Smooth muscle cell (in vitro differentiated cells): ENCODE measurements around the gene PLA2R1. TPM values are rescaled to one million over a fixed set of nuclear protein-coding genes. Genes with fewer than 3 reads are reported as not detected.

Experiments used
- DNase-seq: peaks from one replicate; lab custom pipeline; 2025; ENCODE audit not compliant: unreplicated experiment; lab: John Stamatoyannopoulos, UW
- H2AFZ ChIP-seq: fragments of 200-600 bp; sonication (generic); 2 replicates; pipeline ENCODE4 v1.6.0; 2016; ENCODE audit warnings: antibody characterized with exemption, low read depth, mild to moderate bottlenecking
- H3F3A ChIP-seq: fragments of 200-600 bp; sonication (generic); 2 replicates; pipeline ENCODE4 v1.6.0; 2017; ENCODE audit warnings: antibody characterized with exemption, low read depth
- H3K27ac ChIP-seq: fragments of 200-600 bp; sonication (generic); 2 replicates; pipeline ENCODE4 v1.5.1; 2016; ENCODE audit warnings: low read depth, mild to moderate bottlenecking
- H3K27me3 ChIP-seq: fragments of 200-600 bp; sonication (generic); 2 replicates; pipeline ENCODE4 v1.6.1; 2016; ENCODE audit warnings: low read depth, mild to moderate bottlenecking
- H3K36me3 ChIP-seq: fragments of 200-600 bp; sonication (generic); 2 replicates; pipeline ENCODE4 v1.5.1; 2016; ENCODE audit warnings: low read depth
- H3K4me1 ChIP-seq: fragments of 200-600 bp; sonication (generic); 2 replicates; pipeline ENCODE4 v1.5.1; 2016; ENCODE audit warnings: low read depth
- H3K4me2 ChIP-seq: fragments of 200-600 bp; sonication (generic); 2 replicates; pipeline ENCODE4 v1.6.0; 2016; ENCODE audit warnings: mild to moderate bottlenecking
- H3K4me3 ChIP-seq: fragments of 200-600 bp; sonication (generic); 2 replicates; pipeline ENCODE4 v1.5.1; 2016; ENCODE audit warnings: mild to moderate bottlenecking
- H3K79me2 ChIP-seq: fragments of 200-600 bp; sonication (generic); 2 replicates; pipeline ENCODE4 v1.6.0; 2016; ENCODE audit warnings: low read depth, mild to moderate bottlenecking
- H3K9ac ChIP-seq: fragments of 200-600 bp; sonication (generic); 2 replicates; pipeline ENCODE4 v1.6.0; 2016; ENCODE audit warnings: low read depth
- H3K9me3 ChIP-seq: fragments of 200-600 bp; sonication (generic); replicated peaks from 2 replicates; pipeline ENCODE4 v1.5.1; 2016; ENCODE audit warnings: low read depth
- H4K20me1 ChIP-seq: fragments of 200-600 bp; sonication (generic); 2 replicates; pipeline ENCODE4 v1.6.0; 2016; ENCODE audit warnings: low read depth
- WGBS: methylation state at CpG from one replicate; pipeline ENCODE4 v1.1.7; 2016; ENCODE audit warnings: low lambda C conversion rate; 5-methylcytosine and 5-hydroxymethylcytosine counted together
- polyA plus RNA-seq: library from polyadenylated mRNA; unstranded; fragments of >200 nt; fragmentation: Nextera tagmentation; extraction: Ambion mirVana; gene quantifications from 2 replicates; pipeline ENCODE4 v1.2.1, GENCODE V29; 2016
- total RNA-seq: library from RNA; depleted of rRNA; stranded (reverse); fragments of >200 nt; gene quantifications from 2 replicates; pipeline ENCODE4 v1.2.3, GENCODE V29; 2014
- TF ChIP-seq, protein P1 (sequence below): fragments of 200-600 bp; sonication (generic); IDR thresholded peaks from 2 replicates; pipeline ENCODE4 v1.5.1; 2017; ENCODE audit warnings: borderline replicate concordance, mild to moderate bottlenecking, antibody characterized with exemption; ENCODE audit not compliant: insufficient read depth, poor library complexity, severe bottlenecking

Gene PLA2R1
- total and polyA plus RNA-seq, 2 experiments from 2014 or later = 4.8 to 7.3 TPM

- WGBS = 71% methylated on average over 3 of the region's 3 CpGs
- Histone ChIP-seq H3K27me3 (no peaks in the 10 kb centered on the region), H3K36me3 (no peaks in the 10 kb centered on the region), H3F3A (no peaks in the 10 kb centered on the region), H3K4me2 (no peak overlapping the region), H3K4me1 (no peaks in the 10 kb centered on the region), H3K4me3 (no peak overlapping the region), H3K9me3 (no peaks in the 10 kb centered on the region), H2AFZ (no peak overlapping the region), H3K9ac (no peak overlapping the region), H3K27ac (no peak overlapping the region), H4K20me1 (no peaks in the 10 kb centered on the region), H3K79me2 (no peaks in the 10 kb centered on the region)
- no peak for DNase-seq
- TF ChIP-seq, protein P1, sequence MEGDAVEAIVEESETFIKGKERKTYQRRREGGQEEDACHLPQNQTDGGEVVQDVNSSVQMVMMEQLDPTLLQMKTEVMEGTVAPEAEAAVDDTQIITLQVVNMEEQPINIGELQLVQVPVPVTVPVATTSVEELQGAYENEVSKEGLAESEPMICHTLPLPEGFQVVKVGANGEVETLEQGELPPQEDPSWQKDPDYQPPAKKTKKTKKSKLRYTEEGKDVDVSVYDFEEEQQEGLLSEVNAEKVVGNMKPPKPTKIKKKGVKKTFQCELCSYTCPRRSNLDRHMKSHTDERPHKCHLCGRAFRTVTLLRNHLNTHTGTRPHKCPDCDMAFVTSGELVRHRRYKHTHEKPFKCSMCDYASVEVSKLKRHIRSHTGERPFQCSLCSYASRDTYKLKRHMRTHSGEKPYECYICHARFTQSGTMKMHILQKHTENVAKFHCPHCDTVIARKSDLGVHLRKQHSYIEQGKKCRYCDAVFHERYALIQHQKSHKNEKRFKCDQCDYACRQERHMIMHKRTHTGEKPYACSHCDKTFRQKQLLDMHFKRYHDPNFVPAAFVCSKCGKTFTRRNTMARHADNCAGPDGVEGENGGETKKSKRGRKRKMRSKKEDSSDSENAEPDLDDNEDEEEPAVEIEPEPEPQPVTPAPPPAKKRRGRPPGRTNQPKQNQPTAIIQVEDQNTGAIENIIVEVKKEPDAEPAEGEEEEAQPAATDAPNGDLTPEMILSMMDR = no peak
Observed at GRCh38 chr2:160036736-160037135, 25.7 kb downstream of the PLA2R1 start.

DNA sequence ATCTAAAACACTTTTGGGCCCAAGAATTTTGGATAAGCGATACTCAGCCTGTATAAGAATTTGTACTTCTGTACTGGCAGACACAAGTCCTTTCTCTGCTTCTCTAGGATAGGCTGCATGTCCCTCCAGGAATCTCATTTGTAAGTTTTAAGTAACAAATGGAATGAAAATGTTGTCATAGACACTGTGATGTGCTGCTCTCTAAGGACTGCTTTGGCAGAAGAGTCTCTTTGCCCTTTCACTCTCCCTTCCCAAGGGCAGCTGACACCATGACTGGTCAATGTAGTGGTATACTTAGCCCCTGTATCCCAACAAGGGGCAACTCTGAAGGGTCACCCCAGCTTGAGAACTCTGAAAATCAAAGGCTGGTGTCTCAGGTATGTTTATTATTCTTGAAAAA lies 27.3 kb downstream of the PLA2R1 start:
- Histone ChIP-seq H3K36me3 (no peaks in the 10 kb centered on the region), H3K27me3 (no peaks in the 10 kb centered on the region), H3F3A (no peaks in the 10 kb centered on the region), H2AFZ (no peak overlapping the region), H3K4me1 (no peaks in the 10 kb centered on the region), H3K4me2 (no peak overlapping the region), H3K9me3 (no peaks in the 10 kb centered on the region), H3K9ac (no peak overlapping the region), H4K20me1 (no peaks in the 10 kb centered on the region), H3K27ac (no peak overlapping the region), H3K79me2 (no peaks in the 10 kb centered on the region), H3K4me3 (no peak overlapping the region)
- TF ChIP-seq, protein P1 = no peak
- 96% methylated on average over 1 of the region's 1 CpG for WGBS
- no peak for DNase-seq

DNA sequence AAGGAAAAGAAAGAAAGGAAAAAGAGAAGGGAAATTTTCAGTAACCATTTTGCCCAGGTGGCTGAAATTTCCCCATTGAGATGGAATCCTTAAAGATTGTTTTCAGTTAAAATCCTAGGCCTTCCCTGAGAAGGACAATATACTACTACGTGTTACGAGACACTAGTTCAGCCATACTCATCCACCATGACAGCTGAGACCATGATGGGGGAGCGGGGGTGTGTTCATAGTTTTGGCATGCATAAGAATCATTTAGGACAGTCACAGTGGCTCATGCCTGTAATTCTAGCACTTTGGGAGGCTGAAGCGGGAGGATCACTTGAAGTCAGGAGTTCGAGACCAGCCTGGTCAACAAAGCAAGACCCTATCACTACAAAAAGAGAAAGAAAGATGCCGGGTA lies 28.0 kb downstream of the PLA2R1 start:
- 91% methylated on average over 6 of the region's 6 CpGs for WGBS
- Histone ChIP-seq H2AFZ (no peak overlapping the region), H3K4me1 (no peaks in the 10 kb centered on the region), H3K9me3 (no peaks in the 10 kb centered on the region), H3K79me2 (no peaks in the 10 kb centered on the region), H3K27me3 (no peaks in the 10 kb centered on the region), H3K9ac (no peak overlapping the region), H3K27ac (peak overlapping the region; percentile 68), H4K20me1 (no peaks in the 10 kb centered on the region), H3K4me3 (no peak overlapping the region), H3F3A (no peaks in the 10 kb centered on the region), H3K4me2 (no peak overlapping the region), H3K36me3 (no peaks in the 10 kb centered on the region)
- TF ChIP-seq, protein P1 = no peak
- no peak for DNase-seq

GRCh38 chr2:160033732-160034392 lies 28.6 kb downstream of the PLA2R1 start:
- TF ChIP-seq, protein P1 = no peak
- H2AFZ ChIP-seq = no peak overlapping the region
- H3K79me2 ChIP-seq = no peaks in the 10 kb centered on the region
- H3K9me3 ChIP-seq = no peaks in the 10 kb centered on the region
- H3K36me3 ChIP-seq = no peaks in the 10 kb centered on the region
- no peaks in the 10 kb centered on the region for H3K4me1 ChIP-seq
- no peak overlapping the region for H3K4me2 ChIP-seq
- no peaks in the 10 kb centered on the region for H3F3A ChIP-seq
- WGBS = 79% methylated on average over 2 of the region's 2 CpGs
- H4K20me1 ChIP-seq = no peaks in the 10 kb centered on the region
- H3K27ac ChIP-seq = peak overlapping the region; percentile 68
- H3K9ac ChIP-seq = no peak overlapping the region
- H3K4me3 ChIP-seq = no peak overlapping the region
- no peak for DNase-seq
- no peaks in the 10 kb centered on the region for H3K27me3 ChIP-seq
